GM23338 (cell line): ENCODE measurements around the gene PRPF6. TPM values are rescaled to one million over a fixed set of nuclear protein-coding genes. Genes with fewer than 3 reads are reported as not detected.

Experiments used
- ATAC-seq: fragments of 200-7000 bp; cut with Tn5 transposase; 3 replicates; pipeline ENCODE4 v1.9.1; 2020
- DNase-seq: peaks from one replicate; pipeline ENCODE4 v3.0.0-alpha.2; 2015; ENCODE audit warnings: low spot score
- H2AFZ ChIP-seq: fragments of 200-600 bp; sonication (generic); 2 replicates; pipeline ENCODE4 v1.8.0; 2016; ENCODE audit warnings: antibody characterized with exemption, mild to moderate bottlenecking, moderate library complexity
- H3F3A ChIP-seq: fragments of 200-600 bp; sonication (generic); replicated peaks from 2 replicates; pipeline ENCODE4 v1.8.0; 2017; ENCODE audit warnings: antibody characterized with exemption, mixed run types, low read depth
- H3K27ac ChIP-seq: fragments of 200-600 bp; sonication (generic); 2 replicates; pipeline ENCODE4 v1.6.1; 2016; ENCODE audit warnings: low read depth
- H3K27me3 ChIP-seq: fragments of 200-600 bp; sonication (generic); 2 replicates; pipeline ENCODE4 v1.8.0; 2016; ENCODE audit warnings: mild to moderate bottlenecking, mixed run types, moderate library complexity; ENCODE audit not compliant: insufficient read depth
- H3K36me3 ChIP-seq: fragments of 200-600 bp; sonication (generic); 2 replicates; pipeline ENCODE4 v1.8.0; 2016; ENCODE audit warnings: mild to moderate bottlenecking; ENCODE audit not compliant: insufficient read depth
- H3K4me1 ChIP-seq: fragments of 200-600 bp; sonication (generic); 2 replicates; pipeline ENCODE4 v1.8.0; 2016; ENCODE audit warnings: mild to moderate bottlenecking, moderate library complexity; ENCODE audit not compliant: insufficient read depth
- H3K4me2 ChIP-seq: fragments of 200-600 bp; sonication (generic); 2 replicates; pipeline ENCODE4 v1.7.1; 2017; ENCODE audit warnings: mixed run types
- H3K4me3 ChIP-seq: fragments of 200-600 bp; sonication (generic); 2 replicates; pipeline ENCODE4 v1.6.1; 2016; ENCODE audit warnings: mixed run types
- H3K79me2 ChIP-seq: fragments of 200-600 bp; sonication (generic); replicated peaks from 2 replicates; pipeline ENCODE4 v1.8.0; 2017; ENCODE audit warnings: mild to moderate bottlenecking; ENCODE audit not compliant: insufficient read depth
- H3K9me2 ChIP-seq: fragments of 200-600 bp; sonication (generic); 2 replicates; pipeline ENCODE4 v1.8.0; 2017; ENCODE audit not compliant: insufficient read depth
- H4K20me1 ChIP-seq: fragments of 200-600 bp; sonication (generic); replicated peaks from 2 replicates; pipeline ENCODE4 v1.8.0; 2017; ENCODE audit warnings: mild to moderate bottlenecking; ENCODE audit not compliant: insufficient read depth
- H3K27ac Mint-ChIP-seq: 2 replicates; pipeline ENCODE4 v1.8.0; 2020; ENCODE audit warnings: inconsistent platforms, mild to moderate bottlenecking, moderate library complexity, mixed read lengths
- H3K27me3 Mint-ChIP-seq: 3 replicates; pipeline ENCODE4 v1.8.0; 2022; ENCODE audit warnings: low read depth, mild to moderate bottlenecking, moderate library complexity, mixed read lengths, inconsistent platforms; ENCODE audit not compliant: insufficient read depth, poor library complexity
- H3K36me3 Mint-ChIP-seq: 3 replicates; pipeline ENCODE4 v1.8.0; 2021; ENCODE audit warnings: low read depth, mild to moderate bottlenecking, inconsistent platforms, moderate library complexity, mixed read lengths
- H3K4me1 Mint-ChIP-seq: 3 replicates; pipeline ENCODE4 v1.8.0; 2020; ENCODE audit warnings: mild to moderate bottlenecking, inconsistent platforms, mixed read lengths
- H3K4me3 Mint-ChIP-seq: 3 replicates; pipeline ENCODE4 v1.8.0; 2021; ENCODE audit warnings: moderate library complexity, mild to moderate bottlenecking, inconsistent platforms, mixed read lengths
- H3K9me3 Mint-ChIP-seq: 3 replicates; pipeline ENCODE4 v1.8.0; 2020; ENCODE audit warnings: moderate library complexity, mild to moderate bottlenecking, inconsistent platforms, mixed read lengths
- polyA plus RNA-seq: library from polyadenylated mRNA; unstranded; fragments of >200 nt; fragmentation: Nextera tagmentation; extraction: Ambion mirVana; gene quantifications from 2 replicates; pipeline ENCODE4 v1.2.1, GENCODE V29; 2016
- total RNA-seq: library from RNA; depleted of rRNA; stranded (reverse); fragments of >200 nt; shearing (Covaris generic); gene quantifications from 2 replicates; pipeline ENCODE4 v1.2.3, GENCODE V29; 2014
- TF ChIP-seq, protein P1 (sequence below): fragments of 250-450 bp; sonication (Bioruptor Pico); IDR thresholded peaks from 2 replicates; pipeline ENCODE4 v1.5.0; 2020; ENCODE audit warnings: mild to moderate bottlenecking, moderate library complexity
- TF ChIP-seq, protein P2 (sequence below), 2 experiments: fragments of 200-600 bp in 1 of 2; sonication (generic) in 1 of 2; conservative IDR thresholded peaks; 2 replicates each; pipeline versions ENCODE4 v1.5.1 to v1.6.1; 2016 to 2017; ENCODE audit warnings: antibody characterized with exemption in 2 of 2, low read depth in 2 of 2, mild to moderate bottlenecking in 2 of 2, moderate library complexity in 1 of 2

Gene PRPF6
- total and polyA plus RNA-seq, 2 experiments from 2014 or later: 53.8 to 79.9 TPM

DNA sequence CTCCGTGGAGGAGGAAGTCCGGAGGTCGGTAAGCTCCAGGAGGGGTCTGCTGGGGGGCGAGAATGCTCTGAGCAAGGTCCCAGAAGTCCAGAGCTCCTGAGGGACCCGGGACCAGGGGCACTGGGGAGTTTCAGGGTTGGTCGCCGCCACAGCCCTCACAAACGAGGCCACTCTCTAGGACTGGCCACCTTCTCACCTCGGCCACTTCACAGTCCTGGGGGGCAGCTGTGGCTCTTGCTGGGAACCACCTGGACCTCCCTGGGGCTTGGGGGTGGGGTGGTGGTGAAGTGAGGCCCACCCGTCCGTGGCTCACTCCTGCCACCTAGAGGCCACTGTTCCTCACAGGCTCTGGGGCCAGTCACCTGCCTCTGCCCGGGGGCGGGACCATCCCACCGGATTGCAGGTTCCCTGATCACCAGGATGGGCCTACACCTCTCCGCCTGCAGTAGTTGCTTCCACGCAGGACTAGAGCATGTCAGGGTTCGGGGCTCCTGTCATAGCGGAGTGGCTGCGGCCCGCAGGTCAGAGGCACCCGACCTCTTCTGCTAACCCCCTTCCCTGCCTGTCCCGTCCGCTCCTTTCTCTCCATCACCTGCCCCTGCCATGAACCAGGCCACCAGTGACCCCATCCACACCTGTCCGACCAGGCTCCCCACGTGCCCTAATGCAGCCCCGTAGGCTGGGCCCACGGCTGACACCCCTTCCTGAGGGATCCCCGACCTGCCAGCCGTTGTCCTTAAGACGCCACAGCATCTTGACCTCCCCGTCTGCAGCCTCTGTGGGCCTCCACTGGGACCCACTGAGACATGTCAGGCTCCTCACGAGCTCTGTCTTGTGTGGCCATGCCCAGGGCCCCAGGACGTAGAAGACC is 76.9 kb downstream of the PRPF6 start:
- H3K36me3 ChIP-seq: no peaks in the 10 kb centered on the region
- H3K9me3 Mint-ChIP-seq: no peaks in the 10 kb centered on the region
- TF ChIP-seq, protein P1, sequence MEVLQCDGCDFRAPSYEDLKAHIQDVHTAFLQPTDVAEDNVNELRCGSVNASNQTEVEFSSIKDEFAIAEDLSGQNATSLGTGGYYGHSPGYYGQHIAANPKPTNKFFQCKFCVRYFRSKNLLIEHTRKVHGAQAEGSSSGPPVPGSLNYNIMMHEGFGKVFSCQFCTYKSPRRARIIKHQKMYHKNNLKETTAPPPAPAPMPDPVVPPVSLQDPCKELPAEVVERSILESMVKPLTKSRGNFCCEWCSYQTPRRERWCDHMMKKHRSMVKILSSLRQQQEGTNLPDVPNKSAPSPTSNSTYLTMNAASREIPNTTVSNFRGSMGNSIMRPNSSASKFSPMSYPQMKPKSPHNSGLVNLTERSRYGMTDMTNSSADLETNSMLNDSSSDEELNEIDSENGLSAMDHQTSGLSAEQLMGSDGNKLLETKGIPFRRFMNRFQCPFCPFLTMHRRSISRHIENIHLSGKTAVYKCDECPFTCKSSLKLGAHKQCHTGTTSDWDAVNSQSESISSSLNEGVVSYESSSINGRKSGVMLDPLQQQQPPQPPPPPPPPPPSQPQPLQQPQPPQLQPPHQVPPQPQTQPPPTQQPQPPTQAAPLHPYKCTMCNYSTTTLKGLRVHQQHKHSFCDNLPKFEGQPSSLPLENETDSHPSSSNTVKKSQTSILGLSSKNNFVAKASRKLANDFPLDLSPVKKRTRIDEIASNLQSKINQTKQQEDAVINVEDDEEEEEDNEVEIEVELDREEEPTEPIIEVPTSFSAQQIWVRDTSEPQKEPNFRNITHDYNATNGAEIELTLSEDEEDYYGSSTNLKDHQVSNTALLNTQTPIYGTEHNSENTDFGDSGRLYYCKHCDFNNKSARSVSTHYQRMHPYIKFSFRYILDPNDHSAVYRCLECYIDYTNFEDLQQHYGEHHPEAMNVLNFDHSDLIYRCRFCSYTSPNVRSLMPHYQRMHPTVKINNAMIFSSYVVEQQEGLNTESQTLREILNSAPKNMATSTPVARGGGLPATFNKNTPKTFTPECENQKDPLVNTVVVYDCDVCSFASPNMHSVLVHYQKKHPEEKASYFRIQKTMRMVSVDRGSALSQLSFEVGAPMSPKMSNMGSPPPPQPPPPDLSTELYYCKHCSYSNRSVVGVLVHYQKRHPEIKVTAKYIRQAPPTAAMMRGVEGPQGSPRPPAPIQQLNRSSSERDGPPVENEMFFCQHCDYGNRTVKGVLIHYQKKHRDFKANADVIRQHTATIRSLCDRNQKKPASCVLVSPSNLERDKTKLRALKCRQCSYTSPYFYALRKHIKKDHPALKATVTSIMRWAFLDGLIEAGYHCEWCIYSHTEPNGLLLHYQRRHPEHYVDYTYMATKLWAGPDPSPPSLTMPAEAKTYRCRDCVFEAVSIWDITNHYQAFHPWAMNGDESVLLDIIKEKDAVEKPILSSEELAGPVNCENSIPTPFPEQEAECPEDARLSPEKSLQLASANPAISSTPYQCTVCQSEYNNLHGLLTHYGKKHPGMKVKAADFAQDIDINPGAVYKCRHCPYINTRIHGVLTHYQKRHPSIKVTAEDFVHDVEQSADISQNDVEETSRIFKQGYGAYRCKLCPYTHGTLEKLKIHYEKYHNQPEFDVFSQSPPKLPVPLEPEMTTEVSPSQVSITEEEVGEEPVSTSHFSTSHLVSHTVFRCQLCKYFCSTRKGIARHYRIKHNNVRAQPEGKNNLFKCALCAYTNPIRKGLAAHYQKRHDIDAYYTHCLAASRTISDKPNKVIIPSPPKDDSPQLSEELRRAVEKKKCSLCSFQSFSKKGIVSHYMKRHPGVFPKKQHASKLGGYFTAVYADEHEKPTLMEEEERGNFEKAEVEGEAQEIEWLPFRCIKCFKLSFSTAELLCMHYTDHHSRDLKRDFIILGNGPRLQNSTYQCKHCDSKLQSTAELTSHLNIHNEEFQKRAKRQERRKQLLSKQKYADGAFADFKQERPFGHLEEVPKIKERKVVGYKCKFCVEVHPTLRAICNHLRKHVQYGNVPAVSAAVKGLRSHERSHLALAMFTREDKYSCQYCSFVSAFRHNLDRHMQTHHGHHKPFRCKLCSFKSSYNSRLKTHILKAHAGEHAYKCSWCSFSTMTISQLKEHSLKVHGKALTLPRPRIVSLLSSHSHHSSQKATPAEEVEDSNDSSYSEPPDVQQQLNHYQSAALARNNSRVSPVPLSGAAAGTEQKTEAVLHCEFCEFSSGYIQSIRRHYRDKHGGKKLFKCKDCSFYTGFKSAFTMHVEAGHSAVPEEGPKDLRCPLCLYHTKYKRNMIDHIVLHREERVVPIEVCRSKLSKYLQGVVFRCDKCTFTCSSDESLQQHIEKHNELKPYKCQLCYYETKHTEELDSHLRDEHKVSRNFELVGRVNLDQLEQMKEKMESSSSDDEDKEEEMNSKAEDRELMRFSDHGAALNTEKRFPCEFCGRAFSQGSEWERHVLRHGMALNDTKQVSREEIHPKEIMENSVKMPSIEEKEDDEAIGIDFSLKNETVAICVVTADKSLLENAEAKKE (CRISPR knock-in tag): no peak
- TF ChIP-seq, protein P2, sequence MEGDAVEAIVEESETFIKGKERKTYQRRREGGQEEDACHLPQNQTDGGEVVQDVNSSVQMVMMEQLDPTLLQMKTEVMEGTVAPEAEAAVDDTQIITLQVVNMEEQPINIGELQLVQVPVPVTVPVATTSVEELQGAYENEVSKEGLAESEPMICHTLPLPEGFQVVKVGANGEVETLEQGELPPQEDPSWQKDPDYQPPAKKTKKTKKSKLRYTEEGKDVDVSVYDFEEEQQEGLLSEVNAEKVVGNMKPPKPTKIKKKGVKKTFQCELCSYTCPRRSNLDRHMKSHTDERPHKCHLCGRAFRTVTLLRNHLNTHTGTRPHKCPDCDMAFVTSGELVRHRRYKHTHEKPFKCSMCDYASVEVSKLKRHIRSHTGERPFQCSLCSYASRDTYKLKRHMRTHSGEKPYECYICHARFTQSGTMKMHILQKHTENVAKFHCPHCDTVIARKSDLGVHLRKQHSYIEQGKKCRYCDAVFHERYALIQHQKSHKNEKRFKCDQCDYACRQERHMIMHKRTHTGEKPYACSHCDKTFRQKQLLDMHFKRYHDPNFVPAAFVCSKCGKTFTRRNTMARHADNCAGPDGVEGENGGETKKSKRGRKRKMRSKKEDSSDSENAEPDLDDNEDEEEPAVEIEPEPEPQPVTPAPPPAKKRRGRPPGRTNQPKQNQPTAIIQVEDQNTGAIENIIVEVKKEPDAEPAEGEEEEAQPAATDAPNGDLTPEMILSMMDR (conservative IDR thresholded peaks at IDR 0.05; ENCODE audit: low read depth in 2 of 2): peak; percentile 80 to 96
- peak overlapping the region; percentile 70 for H3K4me2 ChIP-seq
- no peaks in the 10 kb centered on the region for H4K20me1 ChIP-seq
- no peaks in the 10 kb centered on the region for H3K79me2 ChIP-seq
- H3K4me1 Mint-ChIP-seq: peaks cover 39% of the 10 kb centered on the region
- peak; percentile 92 for DNase-seq
- ATAC-seq: peak; percentile 78
- no peak overlapping the region for H3K27ac Mint-ChIP-seq
- peak overlapping the region; percentile 35; the same call in 1 of the 2 replicates for H3K4me3 ChIP-seq
- peaks cover 16% of the 10 kb centered on the region for H3K27me3 Mint-ChIP-seq
- peaks cover 6% of the 10 kb centered on the region; the same call in 1 of the 2 replicates for H3F3A ChIP-seq
- peaks cover 12% of the 10 kb centered on the region; the same call in 1 of the 2 replicates for H3K4me1 ChIP-seq
- H3K4me3 Mint-ChIP-seq: no peak overlapping the region
- H3K27me3 ChIP-seq: no peaks in the 10 kb centered on the region
- H3K27ac ChIP-seq: no peak overlapping the region
- peak overlapping the region; percentile 90 for H2AFZ ChIP-seq
- H3K36me3 Mint-ChIP-seq: no peaks in the 10 kb centered on the region
- H3K9me2 ChIP-seq: no peaks in the 10 kb centered on the region
